Peyer's patch (tissue), 4 donors: ENCODE results near the gene LZTS2.

Experiments
- POLR2A ChIP-seq, 2 donors: fragments of 450-650 bp; IDR thresholded peaks; one replicate each; pipeline ENCODE4 v1.5.1; 2017; ENCODE audit warnings: antibody characterized with exemption in 2 of 2, mild to moderate bottlenecking in 2 of 2, moderate library complexity in 2 of 2
- TF ChIP-seq, protein P1 (sequence below), 6 experiments: fragments of 450-650 bp in 4 of 6; fragments of 200-600 bp in 2 of 6; sonication (generic) in 1 of 6; IDR thresholded peaks; one replicate each; pipeline ENCODE4 v1.5.1; 2017 to 2019; ENCODE audit warnings: antibody characterized with exemption in 6 of 6, mild to moderate bottlenecking in 3 of 6, moderate library complexity in 1 of 6

DNA sequence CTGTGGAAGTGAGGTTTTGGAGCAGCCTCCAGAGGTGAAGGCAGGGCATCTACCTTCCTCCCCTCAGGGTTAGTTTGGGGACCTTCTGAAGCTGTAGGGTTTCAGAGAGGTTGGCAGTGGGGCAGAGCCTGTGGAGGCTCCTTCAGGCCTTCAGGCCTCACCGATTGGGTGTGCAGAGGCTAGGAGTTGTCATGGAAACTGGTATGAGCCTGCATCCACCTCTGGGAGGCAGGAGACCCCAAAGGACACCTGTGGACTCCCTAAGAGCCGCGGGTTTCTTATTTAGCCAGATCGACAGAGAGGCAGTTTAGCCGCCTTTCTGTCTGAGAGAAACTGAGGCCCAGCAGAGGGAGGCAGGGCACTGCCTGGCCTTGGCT lies 2.0 kb downstream of the LZTS2 start:
- TF ChIP-seq, protein P1, sequence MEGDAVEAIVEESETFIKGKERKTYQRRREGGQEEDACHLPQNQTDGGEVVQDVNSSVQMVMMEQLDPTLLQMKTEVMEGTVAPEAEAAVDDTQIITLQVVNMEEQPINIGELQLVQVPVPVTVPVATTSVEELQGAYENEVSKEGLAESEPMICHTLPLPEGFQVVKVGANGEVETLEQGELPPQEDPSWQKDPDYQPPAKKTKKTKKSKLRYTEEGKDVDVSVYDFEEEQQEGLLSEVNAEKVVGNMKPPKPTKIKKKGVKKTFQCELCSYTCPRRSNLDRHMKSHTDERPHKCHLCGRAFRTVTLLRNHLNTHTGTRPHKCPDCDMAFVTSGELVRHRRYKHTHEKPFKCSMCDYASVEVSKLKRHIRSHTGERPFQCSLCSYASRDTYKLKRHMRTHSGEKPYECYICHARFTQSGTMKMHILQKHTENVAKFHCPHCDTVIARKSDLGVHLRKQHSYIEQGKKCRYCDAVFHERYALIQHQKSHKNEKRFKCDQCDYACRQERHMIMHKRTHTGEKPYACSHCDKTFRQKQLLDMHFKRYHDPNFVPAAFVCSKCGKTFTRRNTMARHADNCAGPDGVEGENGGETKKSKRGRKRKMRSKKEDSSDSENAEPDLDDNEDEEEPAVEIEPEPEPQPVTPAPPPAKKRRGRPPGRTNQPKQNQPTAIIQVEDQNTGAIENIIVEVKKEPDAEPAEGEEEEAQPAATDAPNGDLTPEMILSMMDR (IDR thresholded peaks at IDR 0.05) = no peak
- no peak for TF ChIP-seq POLR2A (IDR thresholded peaks at IDR 0.05)
